Measurements from ENCODE around the gene OR9G4.

DNA sequence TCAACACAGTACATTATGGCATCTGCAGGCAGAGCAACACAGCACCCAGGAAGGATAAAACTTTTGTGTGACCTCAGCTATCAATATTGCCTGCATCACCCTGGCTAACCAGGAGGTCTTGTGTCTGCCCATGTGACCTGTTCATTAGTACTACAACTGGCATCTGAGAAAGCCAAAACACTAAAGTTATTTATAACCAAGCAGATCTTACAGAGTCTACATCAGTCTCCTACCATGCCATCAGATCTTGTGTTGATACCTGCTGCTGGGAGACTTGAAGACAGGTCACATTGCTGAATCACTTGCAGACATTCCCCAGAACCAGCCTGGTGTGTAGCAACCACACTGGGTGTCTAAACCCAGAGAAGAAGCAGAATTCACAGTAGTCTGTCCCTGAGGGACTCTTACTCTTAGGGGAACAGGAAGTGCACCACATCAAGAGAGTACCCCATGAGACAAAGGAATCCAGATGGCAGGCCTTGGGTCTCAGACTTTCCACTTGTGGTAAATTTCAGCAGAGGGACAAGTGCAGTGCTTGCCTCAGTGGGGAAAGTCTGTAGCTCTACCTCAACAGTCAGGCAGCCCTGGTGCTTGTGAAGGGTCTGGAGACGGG lies 42.6 kb downstream of the OR9G4 start:
- TF ChIP-seq, protein P1, sequence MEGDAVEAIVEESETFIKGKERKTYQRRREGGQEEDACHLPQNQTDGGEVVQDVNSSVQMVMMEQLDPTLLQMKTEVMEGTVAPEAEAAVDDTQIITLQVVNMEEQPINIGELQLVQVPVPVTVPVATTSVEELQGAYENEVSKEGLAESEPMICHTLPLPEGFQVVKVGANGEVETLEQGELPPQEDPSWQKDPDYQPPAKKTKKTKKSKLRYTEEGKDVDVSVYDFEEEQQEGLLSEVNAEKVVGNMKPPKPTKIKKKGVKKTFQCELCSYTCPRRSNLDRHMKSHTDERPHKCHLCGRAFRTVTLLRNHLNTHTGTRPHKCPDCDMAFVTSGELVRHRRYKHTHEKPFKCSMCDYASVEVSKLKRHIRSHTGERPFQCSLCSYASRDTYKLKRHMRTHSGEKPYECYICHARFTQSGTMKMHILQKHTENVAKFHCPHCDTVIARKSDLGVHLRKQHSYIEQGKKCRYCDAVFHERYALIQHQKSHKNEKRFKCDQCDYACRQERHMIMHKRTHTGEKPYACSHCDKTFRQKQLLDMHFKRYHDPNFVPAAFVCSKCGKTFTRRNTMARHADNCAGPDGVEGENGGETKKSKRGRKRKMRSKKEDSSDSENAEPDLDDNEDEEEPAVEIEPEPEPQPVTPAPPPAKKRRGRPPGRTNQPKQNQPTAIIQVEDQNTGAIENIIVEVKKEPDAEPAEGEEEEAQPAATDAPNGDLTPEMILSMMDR (conservative IDR thresholded peaks at IDR 0.05; ENCODE audit: low read depth in 2 of 2) = no peak
- TF ChIP-seq POLR2AphosphoS5 (IDR thresholded peaks at IDR 0.05; ENCODE audit: low read depth) = no peak
- TF ChIP-seq, protein P2, sequence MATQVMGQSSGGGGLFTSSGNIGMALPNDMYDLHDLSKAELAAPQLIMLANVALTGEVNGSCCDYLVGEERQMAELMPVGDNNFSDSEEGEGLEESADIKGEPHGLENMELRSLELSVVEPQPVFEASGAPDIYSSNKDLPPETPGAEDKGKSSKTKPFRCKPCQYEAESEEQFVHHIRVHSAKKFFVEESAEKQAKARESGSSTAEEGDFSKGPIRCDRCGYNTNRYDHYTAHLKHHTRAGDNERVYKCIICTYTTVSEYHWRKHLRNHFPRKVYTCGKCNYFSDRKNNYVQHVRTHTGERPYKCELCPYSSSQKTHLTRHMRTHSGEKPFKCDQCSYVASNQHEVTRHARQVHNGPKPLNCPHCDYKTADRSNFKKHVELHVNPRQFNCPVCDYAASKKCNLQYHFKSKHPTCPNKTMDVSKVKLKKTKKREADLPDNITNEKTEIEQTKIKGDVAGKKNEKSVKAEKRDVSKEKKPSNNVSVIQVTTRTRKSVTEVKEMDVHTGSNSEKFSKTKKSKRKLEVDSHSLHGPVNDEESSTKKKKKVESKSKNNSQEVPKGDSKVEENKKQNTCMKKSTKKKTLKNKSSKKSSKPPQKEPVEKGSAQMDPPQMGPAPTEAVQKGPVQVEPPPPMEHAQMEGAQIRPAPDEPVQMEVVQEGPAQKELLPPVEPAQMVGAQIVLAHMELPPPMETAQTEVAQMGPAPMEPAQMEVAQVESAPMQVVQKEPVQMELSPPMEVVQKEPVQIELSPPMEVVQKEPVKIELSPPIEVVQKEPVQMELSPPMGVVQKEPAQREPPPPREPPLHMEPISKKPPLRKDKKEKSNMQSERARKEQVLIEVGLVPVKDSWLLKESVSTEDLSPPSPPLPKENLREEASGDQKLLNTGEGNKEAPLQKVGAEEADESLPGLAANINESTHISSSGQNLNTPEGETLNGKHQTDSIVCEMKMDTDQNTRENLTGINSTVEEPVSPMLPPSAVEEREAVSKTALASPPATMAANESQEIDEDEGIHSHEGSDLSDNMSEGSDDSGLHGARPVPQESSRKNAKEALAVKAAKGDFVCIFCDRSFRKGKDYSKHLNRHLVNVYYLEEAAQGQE (IDR thresholded peaks at IDR 0.05; ENCODE audit: unreplicated experiment) = no peak

Measured in GM23338 (cell line).